A549 (cell line): ENCODE data around the gene CEP128. TPM values are rescaled to one million over a fixed set of nuclear protein-coding genes. Genes with fewer than 3 reads are reported as not detected.

Experiments
- ATAC-seq, 2 experiments: fragments of 200-7000 bp in 1 of 2; fragments of >200 bp in 1 of 2; cut with Nextera tagmentation in 1 of 2; cut with Tn5 transposase in 1 of 2; 3 replicates each; pipeline versions ENCODE4 v1.8.0 to v1.9.1; 2018 to 2020; ENCODE audit warnings: mild to moderate bottlenecking in 1 of 2, moderate library complexity in 1 of 2
- CTCF ChIA-PET: fragments of 300-600 bp; sonication (Branson Sonifier 250); formaldehyde crosslinking; extraction: SDS; loops from one replicate; lab custom pipeline; 2021; ENCODE audit warnings: antibody characterized with exemption, inconsistent platforms; lab: Yijun Ruan, JAX
- POLR2A ChIA-PET: fragments of 350-600 bp; formaldehyde crosslinking; extraction: SDS; loops from one replicate; lab custom pipeline; 2021; ENCODE audit warnings: antibody characterized with exemption, inconsistent platforms; lab: Yijun Ruan, JAX
- DNase-seq, 2 experiments: peaks; one replicate each; pipeline versions ENCODE4 v3.0.0 to v3.0.0-alpha.2; 2011 to 2016; ENCODE audit warnings: low read depth in 1 of 2, low spot score in 1 of 2
- FAIRE-seq: peaks from 2 replicates; lab custom pipeline; 2011; peaks lifted over from hg19 to GRCh38; lab: Jason Lieb, UNC
- H3K27ac ChIP-seq, 2 experiments: fragments of >200 bp; sonication (Bioruptor Twin); formaldehyde crosslinking; 3 replicates each; pipeline ENCODE4 v1.5.1; 2016 to 2017
- H3K4me1 ChIP-seq: fragments of >200 bp; sonication (Bioruptor Twin); formaldehyde crosslinking; 3 replicates; pipeline ENCODE4 v1.6.1; 2016
- H3K4me2 ChIP-seq: fragments of >200 bp; sonication (Bioruptor Twin); formaldehyde crosslinking; 3 replicates; pipeline ENCODE4 v1.6.1; 2016
- H3K4me3 ChIP-seq: fragments of >200 bp; sonication (Bioruptor Twin); formaldehyde crosslinking; 3 replicates; pipeline ENCODE4 v1.5.1; 2016
- H3K9me3 ChIP-seq: fragments of >200 bp; sonication (Bioruptor Twin); formaldehyde crosslinking; 3 replicates; pipeline ENCODE4 v1.6.1; 2016
- ATOH8 ChIP-seq: fragments of 250-450 bp; sonication (Bioruptor Pico); IDR thresholded peaks from 2 replicates; pipeline ENCODE4 v1.5.0; 2020; ENCODE audit warnings: low read depth, mild to moderate bottlenecking, moderate library complexity
- BCL3 ChIP-seq: fragments of >200 bp; sonication (Bioruptor Twin); formaldehyde crosslinking; IDR thresholded peaks from 3 replicates; pipeline ENCODE4 v1.6.1; 2016
- CBX2 ChIP-seq: fragments of 200-600 bp; sonication (generic); IDR thresholded peaks from 2 replicates; pipeline ENCODE4 v1.6.1; 2016; ENCODE audit warnings: low read depth, mild to moderate bottlenecking, borderline replicate concordance
- CHD4 ChIP-seq: fragments of 200-600 bp; sonication (generic); IDR thresholded peaks from 2 replicates; pipeline ENCODE4 v1.6.1; 2016; ENCODE audit warnings: antibody characterized with exemption, mild to moderate bottlenecking, borderline replicate concordance
- EHF ChIP-seq: fragments of 250-450 bp; sonication (Bioruptor Pico); IDR thresholded peaks from 2 replicates; pipeline ENCODE4 v1.5.0; 2020; ENCODE audit warnings: mild to moderate bottlenecking
- EHMT2 ChIP-seq: fragments of 200-600 bp; sonication (generic); IDR thresholded peaks from 2 replicates; pipeline ENCODE4 v1.6.1; 2016; ENCODE audit warnings: antibody characterized with exemption, low read depth, mild to moderate bottlenecking, moderate library complexity
- EP300 ChIP-seq, 2 experiments: fragments of >200 bp; sonication (Bioruptor Twin); formaldehyde crosslinking; IDR thresholded peaks; 2 replicates in 1 of 2; 3 replicates in 1 of 2; pipeline ENCODE4 v1.6.1; 2016 to 2017
- FOSB ChIP-seq: fragments of 250-450 bp; sonication (Bioruptor Pico); IDR thresholded peaks from 2 replicates; pipeline ENCODE4 v1.5.0; 2020; ENCODE audit warnings: mild to moderate bottlenecking, moderate library complexity
- FOSL2 ChIP-seq, 2 experiments: fragments of 450-650 bp in 1 of 2; fragments of >200 bp in 1 of 2; sonication (Bioruptor Twin) in 1 of 2; formaldehyde crosslinking; IDR thresholded peaks; 2 replicates each; pipeline versions ENCODE4 v1.5.0 to v1.6.1; 2016 to 2020; ENCODE audit warnings: mild to moderate bottlenecking in 1 of 2, moderate library complexity in 1 of 2
- GATA3 ChIP-seq: IDR thresholded peaks from 2 replicates; pipeline ENCODE4 v1.6.1; 2012; ENCODE audit warnings: borderline replicate concordance
- HDAC2 ChIP-seq: fragments of 200-600 bp; sonication (generic); IDR thresholded peaks from 2 replicates; pipeline ENCODE4 v1.6.1; 2016
- HEYL ChIP-seq: fragments of 250-450 bp; sonication (Bioruptor Pico); IDR thresholded peaks from 2 replicates; pipeline ENCODE4 v1.8.0; 2021; ENCODE audit warnings: mild to moderate bottlenecking, moderate library complexity
- HOXA7 ChIP-seq: fragments of 250-450 bp; sonication (Bioruptor Pico); IDR thresholded peaks from 2 replicates; pipeline ENCODE4 v1.5.0; 2020; ENCODE audit warnings: mild to moderate bottlenecking, moderate library complexity
- JUNB ChIP-seq: fragments of >200 bp; sonication (Bioruptor Twin); formaldehyde crosslinking; IDR thresholded peaks from 2 replicates; pipeline ENCODE4 v1.6.1; 2016
- MAFK ChIP-seq: fragments of 450-650 bp; IDR thresholded peaks from 2 replicates; pipeline ENCODE4 v1.6.1; 2014; ENCODE audit not compliant: partially characterized antibody
- NFE2L2 ChIP-seq: fragments of 150-350 bp; conservative IDR thresholded peaks from 2 replicates; pipeline ENCODE4 v1.6.1; 2014; ENCODE audit warnings: low read length
- POLR2A ChIP-seq: IDR thresholded peaks from 2 replicates; pipeline ENCODE4 v1.6.1; 2012; ENCODE audit warnings: mild to moderate bottlenecking, low read length
- POLR2AphosphoS2 ChIP-seq: conservative IDR thresholded peaks from 2 replicates; pipeline ENCODE4 v1.6.1; 2012; ENCODE audit warnings: low read length, improper control_type of control experiment, inconsistent platforms
- RAD21 ChIP-seq, 2 experiments: fragments of >200 bp in 1 of 2; sonication (Bioruptor Twin) in 1 of 2; formaldehyde crosslinking in 1 of 2; IDR thresholded peaks in 1 of 2; conservative IDR thresholded peaks in 1 of 2; 2 replicates in 1 of 2; 3 replicates in 1 of 2; pipeline ENCODE4 v1.6.1; 2012 to 2018; ENCODE audit warnings: inconsistent platforms in 1 of 2
- RARB ChIP-seq: fragments of 250-450 bp; sonication (Bioruptor Pico); IDR thresholded peaks from 2 replicates; pipeline ENCODE4 v1.8.0; 2021; ENCODE audit warnings: mild to moderate bottlenecking, moderate library complexity
- RFX5 ChIP-seq: fragments of 450-650 bp; IDR thresholded peaks from 2 replicates; pipeline ENCODE4 v1.7.1; 2014; ENCODE audit warnings: antibody characterized with exemption, mild to moderate bottlenecking, moderate library complexity
- TFCP2L1 ChIP-seq: fragments of 250-450 bp; sonication (Bioruptor Pico); IDR thresholded peaks from 2 replicates; pipeline ENCODE4 v1.5.0; 2021; ENCODE audit warnings: mild to moderate bottlenecking
- ZC3H11A ChIP-seq: fragments of 450-650 bp; IDR thresholded peaks from 2 replicates; pipeline ENCODE4 v1.6.1; 2014; ENCODE audit warnings: antibody characterized with exemption, mild to moderate bottlenecking
- ZNF302 ChIP-seq: fragments of 250-450 bp; sonication (Bioruptor Pico); IDR thresholded peaks from 2 replicates; pipeline ENCODE4 v1.9.0; 2021; ENCODE audit warnings: inconsistent platforms, mild to moderate bottlenecking, moderate library complexity
- ZSCAN20 ChIP-seq: fragments of 250-450 bp; sonication (Bioruptor Pico); IDR thresholded peaks from 2 replicates; pipeline ENCODE4 v1.8.0; 2022; ENCODE audit warnings: mild to moderate bottlenecking, moderate library complexity
- WGBS: methylation state at CpG from one replicate; pipeline ENCODE4 v1.1.6; 2017; ENCODE audit errors: missing lambda C conversion rate; 5-methylcytosine and 5-hydroxymethylcytosine counted together
- polyA plus RNA-seq, 4 experiments: library from polyadenylated mRNA; depleted of rRNA in 3 of 4; stranded (reverse); fragments of >200 nt; fragmentation: RNase III in 1 of 4; extraction: RNeasy Plus Mini Kit Qiagen cat#74134 plus additional on column Dnase treatment in 1 of 4; gene quantifications; 2 replicates in 3 of 4; 3 replicates in 1 of 4; pipeline ENCODE4 v1.2.3, GENCODE V29; 2011 to 2017
- TF ChIP-seq, protein P1 (sequence below): fragments of 250-450 bp; sonication (Bioruptor Pico); IDR thresholded peaks from 2 replicates; pipeline ENCODE4 v1.5.0; 2021; ENCODE audit warnings: mild to moderate bottlenecking, moderate library complexity, borderline replicate concordance
- TF ChIP-seq, protein P2 (sequence below): IDR thresholded peaks from 2 replicates; pipeline ENCODE4 v1.6.1; 2012; ENCODE audit warnings: low read depth, borderline replicate concordance
- TF ChIP-seq, protein P3 (sequence below): IDR thresholded peaks from 2 replicates; pipeline ENCODE4 v1.6.1; 2012

CEP128 gene
- polyA plus RNA-seq, 2 of the 4 experiments (the other 2 are of a cell fraction), result 5.8 to 7.0 TPM

- CTCF ChIA-PET, result no interaction called here
- WGBS, result 94% methylated on average over 5 of the region's 5 CpGs
- Histone ChIP-seq H3K4me2 (no peak overlapping the region), H3K9me3 (peaks cover 20% of the 10 kb centered on the region), H3K4me3 (no peak overlapping the region), H3K4me1 (no peaks in the 10 kb centered on the region), H3K27ac (no peak overlapping the region)
- ATAC-seq (no peak), DNase-seq (no peak), FAIRE-seq (no peak)
- TF ChIP-seq RARB (CRISPR knock-in tag), result no peak
- TF ChIP-seq EHF (CRISPR knock-in tag), result no peak
- TF ChIP-seq FOSL2 (IDR thresholded peaks at IDR 0.05), result no peak
- no peak for TF ChIP-seq FOSL2 (CRISPR knock-in tag; IDR thresholded peaks at IDR 0.05)
- no peak for TF ChIP-seq MAFK
- TF ChIP-seq POLR2AphosphoS2, result no peak
- TF ChIP-seq, protein P1, sequence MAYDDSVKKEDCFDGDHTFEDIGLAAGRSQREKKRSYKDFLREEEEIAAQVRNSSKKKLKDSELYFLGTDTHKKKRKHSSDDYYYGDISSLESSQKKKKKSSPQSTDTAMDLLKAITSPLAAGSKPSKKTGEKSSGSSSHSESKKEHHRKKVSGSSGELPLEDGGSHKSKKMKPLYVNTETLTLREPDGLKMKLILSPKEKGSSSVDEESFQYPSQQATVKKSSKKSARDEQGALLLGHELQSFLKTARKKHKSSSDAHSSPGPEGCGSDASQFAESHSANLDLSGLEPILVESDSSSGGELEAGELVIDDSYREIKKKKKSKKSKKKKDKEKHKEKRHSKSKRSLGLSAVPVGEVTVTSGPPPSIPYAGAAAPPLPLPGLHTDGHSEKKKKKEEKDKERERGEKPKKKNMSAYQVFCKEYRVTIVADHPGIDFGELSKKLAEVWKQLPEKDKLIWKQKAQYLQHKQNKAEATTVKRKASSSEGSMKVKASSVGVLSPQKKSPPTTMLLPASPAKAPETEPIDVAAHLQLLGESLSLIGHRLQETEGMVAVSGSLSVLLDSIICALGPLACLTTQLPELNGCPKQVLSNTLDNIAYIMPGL (CRISPR knock-in tag), result no peak
- POLR2A ChIA-PET, result no interaction called here
Measured at GRCh38 chr14:80679273-80679672, 262.3 kb downstream of the CEP128 start.

DNA sequence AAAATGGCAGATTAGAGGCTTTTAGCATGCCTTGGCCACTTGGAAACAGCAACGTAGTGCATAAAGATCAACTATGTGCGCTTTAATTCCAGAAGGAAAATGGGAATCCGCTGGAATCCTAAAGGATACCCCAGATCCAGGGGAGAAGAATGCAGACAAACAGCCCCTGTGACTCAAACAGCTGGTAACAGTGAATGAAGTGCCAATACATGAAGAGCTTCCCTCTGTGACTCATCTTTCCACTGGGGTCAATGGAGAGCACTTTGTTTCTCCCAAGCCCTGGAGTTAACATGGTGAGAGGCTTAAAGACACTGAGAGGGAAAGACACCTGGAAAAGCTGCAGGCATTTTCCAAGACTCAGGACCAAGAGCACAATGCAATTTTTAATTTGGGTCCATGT is 263.1 kb downstream of the CEP128 start:
- H3K4me3 ChIP-seq, result no peak overlapping the region
- FAIRE-seq, result no peak
- DNase-seq, result no peak
- 90% methylated on average over 3 of the region's 3 CpGs for WGBS
- H3K27ac ChIP-seq, result no peak overlapping the region
- TF ChIP-seq HEYL (no peak), EP300 (IDR thresholded peaks at IDR 0.05) (no peak), HOXA7 (no peak), GATA3 (no peak), JUNB (no peak), ZSCAN20 (CRISPR knock-in tag) (no peak), EHMT2 (no peak)
- TF ChIP-seq, protein P2, sequence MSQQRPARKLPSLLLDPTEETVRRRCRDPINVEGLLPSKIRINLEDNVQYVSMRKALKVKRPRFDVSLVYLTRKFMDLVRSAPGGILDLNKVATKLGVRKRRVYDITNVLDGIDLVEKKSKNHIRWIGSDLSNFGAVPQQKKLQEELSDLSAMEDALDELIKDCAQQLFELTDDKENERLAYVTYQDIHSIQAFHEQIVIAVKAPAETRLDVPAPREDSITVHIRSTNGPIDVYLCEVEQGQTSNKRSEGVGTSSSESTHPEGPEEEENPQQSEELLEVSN, result no peak
- peaks cover 20% of the 10 kb centered on the region for H3K9me3 ChIP-seq
- ATAC-seq, result no peak
- CTCF ChIA-PET, result interaction anchor here (0.9 kb wide), 1 partner anchor 11 kb away, joined by 3 read pairs; no protein-coding TSS in a partner anchor
- H3K4me2 ChIP-seq, result no peak overlapping the region
- no peaks in the 10 kb centered on the region for H3K4me1 ChIP-seq
- POLR2A ChIA-PET, result no interaction called here

GRCh38 chr14:80669426-80669825 is 272.1 kb downstream of the CEP128 start:
- no peak for DNase-seq
- Histone ChIP-seq H3K27ac (no peak overlapping the region), H3K4me3 (no peak overlapping the region), H3K4me1 (peaks cover 9% of the 10 kb centered on the region), H3K4me2 (no peak overlapping the region), H3K9me3 (no peaks in the 10 kb centered on the region)
- WGBS, result 66% methylated on average over 2 of the region's 2 CpGs
- no peak for ATAC-seq
- ChIA-PET CTCF (no interaction called here), POLR2A (no interaction called here)
- TF ChIP-seq GATA3 (no peak), CHD4 (no peak), TFCP2L1 (CRISPR knock-in tag) (no peak), RFX5 (no peak), ATOH8 (no peak), HDAC2 (no peak), ZNF302 (CRISPR knock-in tag) (no peak), EHF (CRISPR knock-in tag) (no peak), ZC3H11A (no peak), RAD21 (conservative IDR thresholded peaks at IDR 0.05 in 1 of 2, IDR thresholded peaks at IDR 0.05 in 1 of 2) (no peak), POLR2A (no peak), EP300 (IDR thresholded peaks at IDR 0.05) (no peak), NFE2L2 (no peak), FOSB (CRISPR knock-in tag) (no peak), BCL3 (no peak), CBX2 (no peak)
- TF ChIP-seq, protein P3, sequence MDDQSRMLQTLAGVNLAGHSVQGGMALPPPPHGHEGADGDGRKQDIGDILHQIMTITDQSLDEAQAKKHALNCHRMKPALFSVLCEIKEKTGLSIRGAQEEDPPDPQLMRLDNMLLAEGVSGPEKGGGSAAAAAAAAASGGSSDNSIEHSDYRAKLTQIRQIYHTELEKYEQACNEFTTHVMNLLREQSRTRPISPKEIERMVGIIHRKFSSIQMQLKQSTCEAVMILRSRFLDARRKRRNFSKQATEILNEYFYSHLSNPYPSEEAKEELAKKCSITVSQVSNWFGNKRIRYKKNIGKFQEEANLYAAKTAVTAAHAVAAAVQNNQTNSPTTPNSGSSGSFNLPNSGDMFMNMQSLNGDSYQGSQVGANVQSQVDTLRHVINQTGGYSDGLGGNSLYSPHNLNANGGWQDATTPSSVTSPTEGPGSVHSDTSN, result no peak
- no peak for FAIRE-seq
